ENCODE measurements around the gene CCDC51.

Gene CCDC51

DNA sequence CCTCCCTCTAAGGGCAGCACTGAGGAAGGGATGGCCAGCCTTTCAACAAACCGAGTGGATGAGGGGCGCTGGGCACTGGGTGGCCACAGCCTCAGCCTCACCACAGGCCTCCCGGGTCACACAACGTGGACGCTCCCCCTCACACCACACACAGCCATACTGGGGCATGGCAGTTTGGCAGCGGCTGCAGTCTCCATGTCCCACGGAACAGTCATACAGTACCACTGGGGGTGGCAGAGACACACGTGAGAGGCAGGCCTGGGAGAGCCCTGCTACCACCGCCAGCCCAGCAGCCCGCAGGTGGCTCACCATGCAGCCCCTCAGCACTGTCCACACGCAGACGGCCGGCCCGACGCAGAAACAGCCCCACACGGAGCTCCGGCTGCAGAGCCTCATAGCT is 21.8 kb downstream of the CCDC51 start:
- no peak for DNase-seq

DNA sequence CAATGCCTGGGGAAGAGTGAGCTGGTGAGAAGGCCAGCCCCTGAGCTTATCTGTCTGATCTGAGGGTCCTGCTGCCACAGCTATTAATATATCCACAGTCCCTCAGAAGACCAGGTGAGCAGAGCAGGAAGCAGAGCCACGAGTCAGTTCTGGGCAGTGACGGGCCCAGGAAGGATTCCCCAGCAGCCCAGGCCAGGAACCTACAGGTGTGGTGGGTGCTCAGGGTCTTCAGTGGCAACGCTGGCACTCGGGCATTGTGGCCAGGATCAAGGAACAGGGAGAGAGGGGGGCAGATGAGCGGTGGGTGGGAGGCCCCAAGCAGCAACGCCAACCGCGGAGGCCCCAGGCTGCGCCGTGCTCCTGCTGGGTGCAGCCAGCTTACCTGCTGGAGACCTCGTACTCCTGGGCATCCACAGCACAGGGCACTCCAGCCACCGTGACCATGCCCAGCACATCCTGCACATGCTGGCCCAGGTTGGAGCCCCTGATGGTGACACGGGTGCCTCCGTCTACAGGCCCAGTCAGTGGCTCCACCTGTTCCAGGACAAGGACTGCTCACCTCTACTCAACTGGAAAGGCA is 22.3 kb downstream of the CCDC51 start:
- no peak for DNase-seq

DNA sequence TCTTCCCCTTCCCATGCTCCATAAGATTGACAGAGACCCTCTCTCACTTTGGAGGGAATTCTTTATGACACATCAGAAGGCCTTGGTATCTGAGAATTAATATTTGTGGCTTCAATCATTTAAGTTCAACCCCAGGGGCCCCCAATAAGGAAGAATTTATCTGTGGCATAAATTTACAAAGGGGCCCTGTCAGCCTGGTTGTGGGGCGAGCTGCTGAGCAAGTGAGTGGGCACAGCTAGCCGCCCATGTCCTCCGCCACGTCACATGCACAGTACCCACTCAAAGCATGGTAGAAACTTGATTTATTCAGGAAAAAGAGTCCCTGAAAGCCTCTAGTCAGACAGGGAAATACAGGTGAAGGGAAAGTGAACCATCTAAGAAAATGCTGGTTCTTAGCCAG is 23.4 kb downstream of the CCDC51 start:
- no peak for DNase-seq

DNA sequence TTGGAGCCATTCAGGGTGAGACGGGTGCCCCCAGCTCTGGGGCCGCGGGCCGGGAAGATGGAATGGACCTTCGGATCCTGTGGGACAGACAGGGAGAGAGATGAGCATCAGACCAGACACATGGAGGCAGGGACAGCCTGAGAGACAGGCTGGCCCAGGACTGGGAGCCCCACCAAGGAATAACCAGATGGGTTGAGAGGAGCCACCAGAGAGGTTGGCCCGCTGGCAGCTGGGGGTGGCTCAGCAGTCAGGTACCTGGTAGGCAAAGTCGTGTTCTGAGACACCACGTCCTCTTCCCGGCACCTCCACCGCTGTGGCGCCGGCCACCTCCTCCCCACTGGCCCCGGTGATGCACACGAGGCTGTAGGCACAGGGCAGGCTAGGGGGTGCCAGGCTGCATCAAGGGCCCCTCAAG is 23.8 kb downstream of the CCDC51 start:
- no peak for DNase-seq

DNA sequence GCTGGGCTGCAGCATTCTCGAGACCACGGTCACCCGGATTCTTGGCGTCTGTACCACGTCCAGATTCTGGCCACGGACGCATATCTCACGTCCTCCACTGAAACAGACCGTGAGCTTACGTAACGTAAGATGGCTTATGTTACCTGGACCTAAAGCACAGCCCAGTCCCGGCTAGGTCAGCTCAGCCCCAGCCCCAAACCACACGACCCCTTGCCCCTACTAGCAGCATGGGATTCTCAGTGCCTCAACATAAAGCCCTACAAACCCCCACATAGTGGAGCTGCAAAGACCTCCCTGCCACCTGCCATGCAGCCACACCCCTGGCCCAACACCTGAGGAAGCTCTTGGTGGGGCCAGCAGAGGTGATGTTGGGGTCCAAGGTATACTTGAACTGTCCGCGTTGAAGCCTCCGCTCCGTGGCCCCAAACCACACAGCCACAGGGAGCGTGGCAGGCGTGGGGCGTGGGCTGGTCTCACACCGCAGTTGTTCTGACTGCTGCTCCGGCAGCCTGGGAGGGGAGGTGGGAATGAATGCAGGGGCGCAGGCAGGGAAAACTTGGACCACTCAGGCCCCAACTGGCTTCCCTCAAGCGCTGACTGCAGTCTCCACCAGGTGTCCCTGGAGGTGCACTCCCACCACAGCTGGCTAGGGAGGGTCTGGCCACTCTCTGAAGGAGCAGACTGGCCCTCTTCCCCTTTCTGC is 24.5 kb downstream of the CCDC51 start:
- no peak for DNase-seq

DNA sequence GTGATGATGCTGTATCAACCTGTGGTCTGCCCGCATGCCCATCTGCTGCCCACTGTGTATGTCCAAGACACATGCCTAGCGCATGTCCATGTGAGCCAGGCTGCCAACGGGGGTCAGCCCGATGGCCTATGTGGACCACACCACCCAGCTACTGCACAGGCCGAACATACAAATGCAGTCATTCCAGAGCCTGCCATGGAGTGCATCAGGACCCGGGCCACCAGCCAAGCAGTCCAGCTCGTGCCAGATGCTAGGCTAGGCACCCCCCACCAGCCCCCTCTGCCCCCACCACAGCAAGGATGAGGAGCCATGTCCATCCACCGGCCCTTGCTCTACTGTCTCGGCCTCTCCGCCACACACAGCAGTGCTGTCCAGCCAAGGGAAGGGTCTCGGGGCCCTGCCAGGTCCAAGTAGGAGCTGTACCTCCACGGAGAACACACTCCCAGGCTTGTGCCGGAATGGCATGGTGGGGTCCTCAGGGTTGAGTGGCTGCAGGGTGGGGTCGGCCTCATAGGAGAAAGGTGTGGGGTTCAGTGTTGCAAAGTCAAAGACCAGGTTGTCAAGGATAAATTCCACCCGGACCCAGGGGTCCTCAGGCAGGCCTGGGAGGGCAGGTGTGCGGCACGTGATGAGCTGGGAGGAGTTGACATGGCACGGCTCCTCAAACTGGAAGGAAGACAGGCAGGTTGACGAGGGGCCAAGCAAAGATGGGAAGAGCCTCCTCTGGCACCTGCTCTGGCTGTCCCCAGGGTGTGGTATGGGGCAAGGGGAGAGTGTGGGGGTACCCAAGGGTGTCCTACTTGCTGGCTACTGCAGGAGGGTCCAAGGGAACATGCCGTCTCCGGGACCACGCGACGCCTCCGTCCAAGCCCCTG is 25.3 kb downstream of the CCDC51 start:
- DNase-seq: no peak

DNA sequence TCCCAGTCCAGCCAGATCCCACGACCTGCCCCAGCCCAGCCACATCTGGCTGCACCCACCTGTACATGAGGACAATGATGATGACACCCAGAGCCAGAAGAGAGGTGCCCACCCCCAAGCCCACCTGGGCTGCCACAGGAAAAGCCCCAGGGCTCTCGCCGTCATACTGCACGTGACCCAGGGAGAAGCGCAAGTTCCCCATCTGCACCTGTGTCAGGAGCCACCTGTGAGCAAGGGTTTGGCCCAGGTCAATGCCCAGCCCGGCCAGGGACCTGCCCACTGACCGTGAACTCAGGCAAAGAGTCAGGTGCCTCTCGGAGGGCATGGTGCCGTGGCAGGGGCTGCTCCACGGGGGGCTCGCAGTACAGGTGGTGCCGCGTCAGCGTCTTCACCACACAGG is 26.3 kb downstream of the CCDC51 start:
- no peak for DNase-seq

DNA sequence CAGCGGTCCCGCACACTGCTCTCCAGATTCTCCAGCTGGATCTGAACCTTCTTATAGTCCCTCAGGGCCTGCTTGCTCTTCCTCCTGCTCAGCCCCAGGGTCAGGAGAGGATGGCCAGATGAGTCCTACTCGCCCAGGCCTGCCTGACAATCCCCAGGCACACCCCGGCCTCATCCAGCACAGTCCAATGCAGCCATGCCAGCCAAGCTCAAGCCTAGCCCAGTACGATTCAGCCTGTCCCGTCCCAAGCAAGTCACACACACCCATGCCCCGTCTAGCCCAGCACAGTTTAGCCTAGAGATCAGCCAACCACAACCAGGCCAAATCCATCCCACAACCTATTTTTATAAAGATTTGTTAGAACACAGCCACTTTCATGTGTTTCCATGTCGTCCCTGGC is 26.8 kb downstream of the CCDC51 start:
- DNase-seq: no peak

DNA sequence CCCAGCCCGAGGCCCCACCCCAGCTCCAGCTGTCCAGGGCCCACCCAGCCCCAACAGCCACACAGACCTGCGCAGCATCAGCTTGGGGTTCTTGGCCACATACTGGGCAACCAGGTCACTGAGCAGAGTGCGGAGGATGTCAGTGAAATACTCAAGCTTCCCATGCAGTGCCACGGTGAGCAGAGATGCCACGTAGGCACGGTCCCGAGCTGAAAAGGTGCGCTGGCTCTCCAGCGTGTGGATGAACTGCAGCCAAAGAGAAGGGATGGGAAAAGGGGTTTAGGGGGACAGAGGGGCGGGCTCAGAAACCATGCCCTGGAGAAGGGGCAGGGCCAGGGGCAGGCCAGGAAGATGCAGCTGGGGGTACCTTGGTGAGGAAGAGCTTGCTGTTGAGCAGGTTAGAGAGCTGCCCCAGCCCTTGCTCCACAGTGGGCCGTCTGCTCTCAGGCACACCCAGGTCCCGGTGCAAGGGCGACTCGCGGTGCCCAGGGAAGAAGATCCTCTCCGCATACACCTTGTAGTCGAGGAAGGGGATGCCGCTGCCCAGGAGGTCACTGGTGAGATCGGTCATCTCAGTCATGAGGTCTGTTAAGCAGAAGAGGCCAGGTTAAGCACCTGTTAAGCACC is 27.4 kb downstream of the CCDC51 start:
- no peak for DNase-seq

DNA sequence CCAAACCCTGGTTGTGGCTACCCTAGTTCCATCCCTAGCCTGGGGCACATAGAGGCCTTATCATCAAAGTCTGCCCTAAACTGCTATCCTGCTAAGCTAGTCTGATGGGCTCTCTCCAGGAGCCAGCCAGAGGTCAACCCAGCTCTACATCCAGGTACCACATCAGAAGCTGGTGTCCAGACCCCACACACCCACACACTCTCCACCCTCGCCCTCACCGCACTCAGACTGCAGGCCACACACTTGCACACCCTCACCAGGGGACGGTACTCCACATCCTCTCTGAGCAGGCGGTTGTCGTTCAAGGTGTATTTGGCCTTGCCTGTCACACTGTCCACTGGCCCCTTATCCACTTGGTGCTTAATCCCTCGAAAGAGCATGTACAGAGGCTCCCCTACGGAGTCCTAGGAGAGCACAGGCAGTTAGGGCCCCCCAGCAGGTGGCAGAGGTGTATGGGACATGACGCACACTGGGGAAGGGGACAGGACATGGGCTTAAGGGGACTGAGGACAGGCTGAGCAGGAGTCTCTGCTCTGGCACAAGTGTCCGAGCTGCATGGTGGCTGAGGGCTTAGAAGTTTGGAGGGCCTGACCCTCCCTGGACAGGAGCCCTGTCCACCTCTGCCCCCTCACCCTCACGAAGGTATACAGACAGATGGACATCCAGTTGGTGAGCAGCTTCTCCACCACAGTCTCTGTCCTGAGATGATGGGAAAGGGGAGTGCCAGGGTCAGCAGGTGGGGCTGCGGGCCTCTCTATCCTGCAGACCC is 28.1 kb downstream of the CCDC51 start:
- no peak for DNase-seq

DNA sequence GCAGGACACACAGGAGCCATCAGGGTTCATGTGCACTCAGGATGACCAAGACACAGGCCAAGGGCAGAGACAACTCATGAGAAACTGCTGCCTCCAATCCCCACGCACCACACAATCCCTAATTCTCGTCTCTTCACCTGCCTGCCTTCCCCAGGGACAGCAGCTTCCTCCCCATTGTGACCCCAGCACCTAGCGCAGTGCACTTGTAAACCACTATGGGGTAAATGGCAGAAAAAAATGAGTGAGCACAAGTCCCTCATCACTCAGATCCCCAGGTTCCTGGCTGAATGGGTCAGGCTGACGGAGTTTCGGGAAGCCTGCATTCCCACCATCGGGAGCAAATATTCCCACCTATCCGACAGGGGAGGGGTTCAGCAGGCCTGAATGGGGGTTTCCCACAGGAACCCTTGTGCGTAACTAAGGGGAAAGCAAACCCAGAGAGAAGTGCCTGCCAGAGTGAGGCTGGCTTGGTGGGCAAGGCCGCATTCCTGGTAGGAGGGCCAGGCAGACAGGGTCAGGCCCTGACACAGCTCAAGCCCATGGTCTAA is 28.8 kb downstream of the CCDC51 start:
- DNase-seq: no peak

DNA sequence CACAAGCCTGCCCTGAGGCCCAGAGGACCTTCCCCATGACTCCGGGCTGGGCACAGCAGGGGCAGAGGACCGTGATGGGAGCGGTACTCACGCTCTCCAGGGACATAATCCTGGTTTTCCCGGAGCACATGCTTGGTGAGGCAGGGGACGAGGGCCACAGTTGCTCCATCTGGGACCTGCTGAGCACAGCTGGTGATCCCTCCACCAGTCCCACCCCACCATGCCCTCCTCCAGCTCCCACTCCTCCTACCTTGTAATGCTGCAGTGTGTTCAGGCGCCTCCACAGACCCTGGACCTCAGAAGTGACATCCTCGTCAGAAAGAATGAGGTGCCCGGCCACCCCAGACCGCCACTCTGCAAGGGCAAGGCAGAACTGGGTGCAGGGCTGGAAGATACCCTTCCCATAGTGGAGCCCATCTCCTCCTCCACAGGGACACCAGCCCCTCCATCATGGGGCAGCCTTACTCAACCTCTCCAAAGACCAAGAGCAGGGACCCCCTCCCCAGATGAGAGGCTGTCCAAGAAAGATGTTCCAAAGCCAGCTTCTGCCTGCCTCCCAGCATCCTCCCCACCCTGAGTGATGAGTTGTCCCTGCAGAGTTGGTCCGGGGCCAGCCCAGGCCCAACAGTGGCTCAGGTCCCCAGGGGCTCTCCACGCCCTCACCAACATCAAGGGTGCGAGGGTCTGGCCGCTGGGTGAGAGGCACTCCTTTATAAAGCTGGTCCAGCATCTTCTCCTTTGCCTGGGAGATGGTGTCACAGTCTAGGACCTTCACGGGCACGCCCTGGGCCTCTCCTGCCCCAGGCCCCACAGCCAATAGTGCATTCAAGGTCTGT is 29.5 kb downstream of the CCDC51 start:
- no peak for DNase-seq

DNA sequence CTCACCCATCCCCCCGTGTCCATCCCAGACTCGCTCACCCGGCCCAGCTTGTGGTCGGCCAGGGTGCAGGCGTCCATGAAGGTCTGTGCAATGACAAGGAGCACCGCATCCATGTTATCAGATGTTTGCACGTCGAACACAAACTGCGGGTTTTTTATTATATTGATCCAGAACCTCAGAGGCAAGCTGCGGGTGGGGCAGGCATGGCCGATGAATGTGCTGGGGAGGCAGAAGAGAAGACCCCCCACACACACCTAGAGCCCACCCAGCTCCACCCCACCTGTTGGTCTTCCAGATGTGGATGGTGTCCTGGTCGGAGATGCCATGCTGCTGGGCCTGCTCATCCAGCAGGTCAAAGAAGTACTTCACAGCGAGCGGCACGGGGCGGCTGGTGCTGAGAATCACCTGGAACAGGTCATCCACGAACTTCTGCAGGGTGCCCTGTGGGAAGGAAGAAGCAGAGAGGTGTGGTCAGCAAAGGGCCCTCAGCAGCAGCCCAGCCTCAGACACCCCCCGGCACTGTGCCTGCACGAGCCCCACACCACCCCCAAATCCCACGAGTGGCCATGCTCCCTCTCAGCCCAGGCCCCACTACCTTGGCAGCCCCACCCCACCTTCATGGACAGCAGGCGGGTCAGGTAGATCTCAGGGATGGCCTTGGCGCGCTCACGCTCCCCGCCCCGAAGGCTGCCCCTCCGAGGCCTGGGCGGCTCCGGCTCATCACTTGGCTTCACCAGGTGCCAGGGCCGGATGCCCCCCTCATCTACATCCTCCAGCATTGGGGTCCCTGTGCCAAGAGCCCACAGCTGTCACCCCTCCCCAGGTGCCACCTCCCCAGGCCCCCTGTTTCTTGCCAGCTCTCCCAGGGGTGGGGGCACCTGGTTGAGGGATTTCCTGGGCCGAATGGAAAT is 30.4 kb downstream of the CCDC51 start:
- no peak for DNase-seq

DNA sequence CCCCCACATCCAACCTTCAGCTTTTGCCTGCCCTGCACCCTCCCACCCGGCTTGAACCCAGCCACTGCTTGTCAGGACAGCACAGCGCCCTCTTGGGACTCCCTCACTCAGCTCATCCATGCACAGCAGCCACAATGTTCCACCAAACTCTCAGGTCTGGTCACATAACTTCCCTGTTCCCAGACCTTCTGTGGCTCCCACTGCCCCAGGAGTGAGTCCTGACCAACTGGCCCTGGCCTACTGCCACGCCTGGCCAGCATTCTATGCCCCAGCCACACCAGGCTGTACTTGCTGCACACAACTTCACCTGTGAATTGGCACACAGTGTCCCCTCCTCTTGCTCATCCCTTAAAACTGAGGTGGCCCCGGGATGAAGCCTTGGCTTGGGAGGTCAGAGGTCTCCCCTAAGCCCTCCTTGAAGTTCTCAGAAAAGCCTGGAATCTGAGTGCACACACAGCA is 31.1 kb downstream of the CCDC51 start:
- DNase-seq: no peak

DNA sequence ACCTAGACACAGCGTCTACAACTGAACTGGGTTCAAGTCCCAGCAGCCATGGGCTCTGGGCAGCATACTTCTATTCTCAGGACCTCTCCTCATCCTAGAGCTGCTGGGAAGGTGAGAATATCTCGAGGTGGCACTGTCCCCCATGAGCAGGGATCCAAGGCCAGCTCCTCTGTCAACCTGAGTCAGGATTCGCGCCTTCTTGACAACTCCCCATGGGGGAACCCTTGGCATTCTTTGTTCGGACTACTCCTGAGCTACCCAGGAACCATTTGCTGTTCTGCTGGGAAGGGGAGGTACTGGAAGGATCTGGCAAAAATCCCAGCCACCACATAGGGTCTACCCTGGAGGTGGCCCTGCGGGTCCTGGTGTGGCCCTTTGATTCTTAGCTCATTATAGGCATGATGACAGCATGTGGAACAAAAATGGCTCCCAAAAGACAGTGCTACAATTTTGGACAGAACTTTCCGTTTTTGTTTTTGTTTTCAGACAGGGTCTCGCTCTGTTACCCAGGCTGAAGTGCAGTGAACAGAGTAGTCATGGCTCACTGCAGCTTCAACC is 32.3 kb downstream of the CCDC51 start:
- no peak for DNase-seq

DNA sequence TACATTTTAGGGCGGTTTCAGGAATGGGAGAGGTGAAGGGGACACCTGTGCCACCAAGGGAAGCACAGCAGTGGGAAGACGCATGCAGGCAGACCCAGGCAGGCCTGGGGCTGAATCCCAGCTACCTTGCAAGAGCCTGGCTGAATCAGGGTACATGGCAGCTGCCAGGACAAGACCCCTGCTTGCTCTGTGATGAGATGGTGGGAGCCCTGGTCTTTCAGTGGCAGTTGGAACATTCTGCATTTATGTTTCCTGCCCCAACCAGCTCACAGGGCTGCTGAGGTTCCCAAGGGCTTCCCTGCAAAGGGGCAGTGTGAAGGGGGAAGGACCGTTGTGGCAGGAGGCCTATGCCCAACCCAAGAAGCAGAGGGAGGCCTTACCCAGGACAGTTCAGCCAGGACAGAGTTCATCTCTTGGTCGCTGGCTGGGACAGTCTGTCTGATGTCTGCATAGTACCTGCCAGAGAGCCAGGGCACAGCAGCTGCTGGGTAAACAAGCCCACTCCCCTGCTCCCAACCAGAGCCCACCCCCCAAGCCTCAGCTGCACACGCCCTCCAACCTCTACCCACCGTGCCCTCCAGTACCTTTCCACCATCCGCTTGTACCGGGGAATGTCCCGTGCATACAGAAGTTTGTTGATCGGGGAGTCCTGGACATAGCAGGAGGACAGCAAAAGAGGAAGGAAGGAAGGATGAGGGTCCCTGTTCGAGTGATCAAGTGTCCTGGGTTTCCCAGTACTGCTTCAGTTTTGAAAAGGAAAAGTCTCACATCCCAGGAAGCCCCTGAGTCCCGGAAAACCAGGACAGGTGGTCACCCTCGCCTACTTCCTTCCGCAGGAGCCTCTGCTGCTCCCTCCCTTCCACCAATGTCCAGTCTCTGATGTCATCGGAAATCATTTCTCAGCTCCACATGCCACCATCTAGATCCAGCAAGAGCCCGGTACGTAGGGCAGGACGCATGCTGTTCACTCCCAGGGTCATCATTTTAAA is 33.2 kb downstream of the CCDC51 start:
- DNase-seq: no peak

DNA sequence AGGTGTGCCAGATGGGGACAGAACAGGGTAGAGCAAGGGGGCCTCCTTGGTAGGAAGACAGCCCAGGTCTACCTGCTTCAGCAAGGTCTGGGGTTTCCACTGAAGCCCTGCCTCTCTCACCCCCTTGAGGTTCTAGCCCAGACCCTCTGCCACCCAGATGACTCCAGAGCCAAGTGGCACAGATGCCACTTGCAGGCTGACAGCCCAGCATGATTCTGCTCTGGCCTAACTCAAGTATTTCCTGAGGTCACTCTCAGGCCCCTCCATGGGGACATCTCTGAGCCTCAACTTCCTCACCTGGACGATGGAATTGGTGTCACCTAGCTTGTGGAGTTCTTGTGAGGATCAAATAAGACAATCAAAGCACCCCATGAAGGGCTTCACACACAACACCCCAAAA is 33.9 kb downstream of the CCDC51 start:
- no peak for DNase-seq

DNA sequence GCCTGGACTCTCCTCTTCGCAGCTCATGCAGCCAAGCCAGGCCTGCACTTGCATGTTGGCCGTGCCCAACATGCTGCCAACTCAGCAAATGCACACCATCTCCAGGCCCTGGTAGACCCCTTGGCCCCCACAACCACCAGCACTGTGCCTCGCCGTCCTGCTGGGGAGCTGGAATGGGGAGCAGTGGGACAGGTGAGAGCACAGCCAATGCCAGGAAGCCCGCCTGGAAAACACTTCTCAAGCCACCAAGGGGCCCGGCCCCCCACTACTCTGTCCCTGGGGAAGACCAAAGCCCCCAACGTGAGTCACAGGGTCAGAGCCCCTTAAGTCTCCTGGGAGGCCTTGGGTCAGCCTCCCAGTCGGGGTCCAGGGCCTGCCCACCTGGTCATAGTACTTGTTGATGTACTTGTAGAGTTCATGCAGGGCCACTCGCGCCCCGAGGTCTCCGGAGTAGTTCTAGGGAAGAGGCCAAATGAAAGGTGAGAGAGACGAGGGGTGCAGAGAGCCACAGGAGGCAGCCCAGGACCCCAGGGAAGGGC is 34.5 kb downstream of the CCDC51 start:
- DNase-seq: no peak
